ENCODE data around the gene ADTRP. TPM values are rescaled to one million over a fixed set of nuclear protein-coding genes. Genes with fewer than 3 reads are reported as not detected.
A peak's percentile ranks its signal among the peaks of the same experiment; 100 is the strongest.

ADTRP gene
- total RNA-seq, 2 donors from 2014 or later, result 47.7 to 81.3 TPM

GRCh38 chr6:11773013-11773412, 5.6 kb downstream of the ADTRP start:
- Mint-ChIP-seq H3K4me3 (no peak overlapping the region), H3K4me1 (peaks cover 17% of the 10 kb centered on the region), H3K36me3 (ENCODE audit: low read depth) (no peaks in the 10 kb centered on the region), H3K27me3 (no peaks in the 10 kb centered on the region), H3K27ac (peak overlapping the region; percentile 5), H3K9me3 (no peaks in the 10 kb centered on the region)
- ATAC-seq (replicated peaks), result no peak

GRCh38 chr6:11772109-11772825, 6.3 kb downstream of the ADTRP start:
- H3K36me3 Mint-ChIP-seq (ENCODE audit: low read depth), result no peaks in the 10 kb centered on the region
- no peaks in the 10 kb centered on the region for H3K27me3 Mint-ChIP-seq
- H3K4me1 Mint-ChIP-seq, result peaks cover 17% of the 10 kb centered on the region
- no peak overlapping the region for H3K4me3 Mint-ChIP-seq
- ATAC-seq (replicated peaks), result peak; percentile 75
- H3K27ac Mint-ChIP-seq, result peak overlapping the region; percentile 5
- no peaks in the 10 kb centered on the region for H3K9me3 Mint-ChIP-seq

GRCh38 chr6:11771473-11772048, 7.0 kb downstream of the ADTRP start:
- no peak overlapping the region for H3K27ac Mint-ChIP-seq
- H3K27me3 Mint-ChIP-seq, result no peaks in the 10 kb centered on the region
- no peaks in the 10 kb centered on the region for H3K9me3 Mint-ChIP-seq
- ATAC-seq (replicated peaks), result no peak
- H3K36me3 Mint-ChIP-seq (ENCODE audit: low read depth), result no peaks in the 10 kb centered on the region
- H3K4me1 Mint-ChIP-seq, result peaks cover 23% of the 10 kb centered on the region
- H3K4me3 Mint-ChIP-seq, result no peak overlapping the region

- H3K4me3 Mint-ChIP-seq, result no peak overlapping the region
- H3K9me3 Mint-ChIP-seq, result no peaks in the 10 kb centered on the region
- H3K27me3 Mint-ChIP-seq, result no peaks in the 10 kb centered on the region
- ATAC-seq (replicated peaks), result no peak
- no peaks in the 10 kb centered on the region for H3K36me3 Mint-ChIP-seq (ENCODE audit: low read depth)
- H3K4me1 Mint-ChIP-seq, result peaks cover 25% of the 10 kb centered on the region
- peak overlapping the region; percentile 73 for H3K27ac Mint-ChIP-seq
Observed at GRCh38 chr6:11770546-11771466, 7.8 kb downstream of the ADTRP start.

GRCh38 chr6:11769811-11770545, 8.6 kb downstream of the ADTRP start:
- H3K27me3 Mint-ChIP-seq, result no peaks in the 10 kb centered on the region
- H3K27ac Mint-ChIP-seq, result peak overlapping the region; percentile 73
- peaks cover 25% of the 10 kb centered on the region for H3K4me1 Mint-ChIP-seq
- H3K4me3 Mint-ChIP-seq, result no peak overlapping the region
- H3K9me3 Mint-ChIP-seq, result no peaks in the 10 kb centered on the region
- H3K36me3 Mint-ChIP-seq (ENCODE audit: low read depth), result no peaks in the 10 kb centered on the region
- no peak for ATAC-seq (replicated peaks)

- H3K36me3 Mint-ChIP-seq (ENCODE audit: low read depth), result no peaks in the 10 kb centered on the region
- peaks cover 25% of the 10 kb centered on the region for H3K4me1 Mint-ChIP-seq
- no peaks in the 10 kb centered on the region for H3K27me3 Mint-ChIP-seq
- H3K9me3 Mint-ChIP-seq, result no peaks in the 10 kb centered on the region
- no peak for ATAC-seq (replicated peaks)
- H3K27ac Mint-ChIP-seq, result peak overlapping the region; percentile 65
- no peak overlapping the region for H3K4me3 Mint-ChIP-seq
Observed at GRCh38 chr6:11769244-11769643, 9.4 kb downstream of the ADTRP start.

- H3K4me1 Mint-ChIP-seq, result peaks cover 25% of the 10 kb centered on the region
- H3K36me3 Mint-ChIP-seq (ENCODE audit: low read depth), result no peaks in the 10 kb centered on the region
- ATAC-seq (replicated peaks), result no peak
- no peaks in the 10 kb centered on the region for H3K9me3 Mint-ChIP-seq
- H3K4me3 Mint-ChIP-seq, result peak overlapping the region; percentile 27
- H3K27me3 Mint-ChIP-seq, result no peaks in the 10 kb centered on the region
- peak overlapping the region; percentile 65 for H3K27ac Mint-ChIP-seq
Observed at GRCh38 chr6:11767978-11768756, 10.4 kb downstream of the ADTRP start.

GRCh38 chr6:11767458-11767857, 11.1 kb downstream of the ADTRP start:
- Mint-ChIP-seq H3K4me3 (peak overlapping the region; percentile 27), H3K27me3 (no peaks in the 10 kb centered on the region), H3K4me1 (peaks cover 20% of the 10 kb centered on the region), H3K36me3 (ENCODE audit: low read depth) (no peaks in the 10 kb centered on the region), H3K27ac (peak overlapping the region; percentile 65), H3K9me3 (no peaks in the 10 kb centered on the region)
- ATAC-seq (replicated peaks), result peak; percentile 67

- ATAC-seq (replicated peaks), result no peak
- Mint-ChIP-seq H3K27me3 (no peaks in the 10 kb centered on the region), H3K36me3 (ENCODE audit: low read depth) (no peaks in the 10 kb centered on the region), H3K27ac (peak overlapping the region; percentile 65), H3K4me3 (peak overlapping the region; percentile 27), H3K4me1 (peaks cover 15% of the 10 kb centered on the region), H3K9me3 (no peaks in the 10 kb centered on the region)
Observed at GRCh38 chr6:11766589-11767450, 11.8 kb downstream of the ADTRP start.

GRCh38 chr6:11766043-11766442, 12.6 kb downstream of the ADTRP start:
- Mint-ChIP-seq H3K27me3 (no peaks in the 10 kb centered on the region), H3K4me1 (peaks cover 15% of the 10 kb centered on the region), H3K36me3 (ENCODE audit: low read depth) (no peaks in the 10 kb centered on the region), H3K27ac (peak overlapping the region; percentile 65), H3K9me3 (no peaks in the 10 kb centered on the region), H3K4me3 (no peak overlapping the region)
- peak; percentile 46 for ATAC-seq (replicated peaks)

- H3K4me3 Mint-ChIP-seq, result peak overlapping the region; percentile 3
- peak; percentile 54 for ATAC-seq (replicated peaks)
- no peak overlapping the region for H3K27ac Mint-ChIP-seq
- peaks cover 15% of the 10 kb centered on the region for H3K4me1 Mint-ChIP-seq
- no peaks in the 10 kb centered on the region for H3K27me3 Mint-ChIP-seq
- no peaks in the 10 kb centered on the region for H3K36me3 Mint-ChIP-seq (ENCODE audit: low read depth)
- no peaks in the 10 kb centered on the region for H3K9me3 Mint-ChIP-seq
Observed at GRCh38 chr6:11764250-11764604, 14.4 kb downstream of the ADTRP start.

GRCh38 chr6:11763460-11764249, 14.9 kb downstream of the ADTRP start:
- H3K4me1 Mint-ChIP-seq, result peaks cover 13% of the 10 kb centered on the region
- H3K36me3 Mint-ChIP-seq (ENCODE audit: low read depth), result no peaks in the 10 kb centered on the region
- no peak overlapping the region for H3K27ac Mint-ChIP-seq

More at GRCh38 chr6:11763460-11764249, 14.9 kb downstream of the ADTRP start:
- Mint-ChIP-seq H3K4me3 (peak overlapping the region; percentile 3), H3K9me3 (no peaks in the 10 kb centered on the region), H3K27me3 (no peaks in the 10 kb centered on the region)
- ATAC-seq (replicated peaks), result no peak

Data from activated T-helper 17 cell treated with anti-CD3 and anti-CD28 coated beads, Interleukin-2, amount 50 U/mL, for 72 hours (primary cell).